Activated CD4-positive, alpha-beta memory T cell treated with anti-CD3 and anti-CD28 coated beads, Interleukin-2, amount 10 ng/mL, durations not matched to agents 7 days and 5 days (primary cell): ENCODE results near the gene RHBG. TPM values are rescaled to one million over a fixed set of nuclear protein-coding genes. Genes with fewer than 3 reads are reported as not detected.
"Not testable (repeated sequence)": the region's sequence is repeated elsewhere in the genome, so short reads cannot be mapped to it uniquely, and the experiment has no call there.

ENCODE experiments used
- CTCF ChIA-PET: fragments of 350-600 bp; sonication (Branson Sonifier 250); formaldehyde crosslinking; loops from one replicate; lab custom pipeline; 2021; ENCODE audit warnings: antibody characterized with exemption, inconsistent platforms; lab: Charles Lee
- POLR2A ChIA-PET: fragments of 350-600 bp; sonication (Branson Sonifier 250); formaldehyde crosslinking; loops from one replicate; lab custom pipeline; 2021; ENCODE audit warnings: antibody characterized with exemption; lab: Charles Lee
- DNase-seq: peaks from one replicate; pipeline ENCODE4 v3.0.0-alpha.2; 2020
- H3K27ac Mint-ChIP-seq: one replicate; pipeline ENCODE4 v1.8.0; 2021; ENCODE audit warnings: mild to moderate bottlenecking, mixed read lengths
- H3K27me3 Mint-ChIP-seq: one replicate; pipeline ENCODE4 v1.8.0; 2021; ENCODE audit warnings: mixed read lengths
- H3K36me3 Mint-ChIP-seq: one replicate; pipeline ENCODE4 v1.8.0; 2021; ENCODE audit warnings: low read depth, mixed read lengths
- H3K4me1 Mint-ChIP-seq: one replicate; pipeline ENCODE4 v1.8.0; 2021; ENCODE audit warnings: mixed read lengths
- H3K4me3 Mint-ChIP-seq: one replicate; pipeline ENCODE4 v1.8.0; 2021; ENCODE audit warnings: mild to moderate bottlenecking, mixed read lengths
- H3K9me3 Mint-ChIP-seq: one replicate; pipeline ENCODE4 v1.8.0; 2021; ENCODE audit warnings: mixed read lengths
- total RNA-seq, 2 experiments: library from RNA; stranded (reverse); gene quantifications; one replicate each; pipeline ENCODE4 v1.2.3, GENCODE V29; 2021

RHBG gene
- total RNA-seq, 2 experiments from 2014 or later, result not detected

DNA sequence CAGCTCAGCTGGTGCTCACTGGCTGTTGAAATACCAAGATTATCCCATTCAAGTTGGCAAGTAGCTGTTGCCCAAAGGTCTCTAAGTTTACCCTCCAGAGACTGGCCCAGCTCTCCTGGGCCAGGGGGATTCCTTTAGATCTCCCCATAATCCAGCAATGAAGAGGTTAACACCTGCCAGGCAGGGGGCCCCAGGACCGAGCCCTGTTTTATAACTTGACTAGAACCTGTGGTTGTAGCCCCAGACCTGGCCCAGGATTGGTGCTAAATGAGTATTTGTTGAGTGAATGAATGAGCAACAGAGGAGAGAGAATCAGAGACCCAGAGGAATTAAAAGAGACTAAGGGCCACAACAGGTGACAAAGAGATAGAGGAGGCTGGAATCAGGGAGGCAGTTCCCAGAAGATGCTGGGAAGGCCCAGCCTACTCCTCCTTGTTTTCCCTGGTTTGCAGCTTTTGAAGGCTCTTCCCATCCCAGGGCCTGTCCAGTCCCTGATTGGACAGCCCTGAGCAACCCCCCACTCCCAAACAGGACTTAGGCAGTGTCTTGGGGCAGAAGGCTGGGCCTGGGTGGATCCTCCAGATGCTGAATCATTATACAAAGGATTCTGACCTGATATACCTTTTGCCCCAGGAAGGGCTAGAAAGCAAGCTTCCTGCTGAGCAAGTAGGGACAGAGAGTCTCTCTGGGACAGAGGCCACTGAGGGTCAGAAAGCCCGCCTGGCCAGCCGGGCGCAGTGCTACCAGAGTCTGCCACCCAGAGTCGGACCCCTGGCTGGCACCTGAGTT, 2.4 kb upstream of the RHBG start:
- Mint-ChIP-seq H3K4me3 (no peak overlapping the region), H3K36me3 (no peaks in the 10 kb centered on the region), H3K9me3 (no peaks in the 10 kb centered on the region), H3K4me1 (peaks cover 4% of the 10 kb centered on the region), H3K27me3 (peaks cover 40% of the 10 kb centered on the region), H3K27ac (no peak overlapping the region)
- CTCF ChIA-PET, result no interaction called here
- DNase-seq, result no peak
- POLR2A ChIA-PET, result no interaction called here

- no peak for DNase-seq
- ChIA-PET POLR2A (no interaction called here), CTCF (no interaction called here)
- H3K27me3 Mint-ChIP-seq, result peaks cover 49% of the 10 kb centered on the region
- H3K36me3 Mint-ChIP-seq, result no peaks in the 10 kb centered on the region
- H3K4me1 Mint-ChIP-seq, result peaks cover 4% of the 10 kb centered on the region
- no peaks in the 10 kb centered on the region for H3K9me3 Mint-ChIP-seq
- H3K27ac Mint-ChIP-seq, result no peak overlapping the region
- H3K4me3 Mint-ChIP-seq, result no peak overlapping the region
These were observed 1.4 kb upstream of the RHBG start for GRCh38 chr1:156367383-156368156.

- H3K27me3 Mint-ChIP-seq, result peaks cover 55% of the 10 kb centered on the region
- DNase-seq, result no peak
- peaks cover 4% of the 10 kb centered on the region for H3K4me1 Mint-ChIP-seq
- H3K36me3 Mint-ChIP-seq, result no peaks in the 10 kb centered on the region
- CTCF ChIA-PET, result no interaction called here
- no peak overlapping the region for H3K4me3 Mint-ChIP-seq
- H3K27ac Mint-ChIP-seq, result no peak overlapping the region
- H3K9me3 Mint-ChIP-seq, result no peaks in the 10 kb centered on the region
- POLR2A ChIA-PET, result no interaction called here
These were observed 803 bp upstream of the RHBG start for GRCh38 chr1:156368157-156368658.

- peaks cover 53% of the 10 kb centered on the region for H3K27me3 Mint-ChIP-seq
- POLR2A ChIA-PET, result not testable (repeated sequence)
These were observed 775 bp downstream of the RHBG start for GRCh38 chr1:156369685-156370286.

GRCh38 chr1:156371553-156372264, 2.7 kb downstream of the RHBG start:
- peaks cover 4% of the 10 kb centered on the region for H3K4me1 Mint-ChIP-seq
- no peaks in the 10 kb centered on the region for H3K36me3 Mint-ChIP-seq
- ChIA-PET POLR2A (no interaction called here), CTCF (interaction anchor here (0.6 to 9.3 kb wide), 4 partner anchors 14 to 147 kb away, joined by 4 to 58 read pairs (median 6); no protein-coding TSS in a partner anchor)
- H3K9me3 Mint-ChIP-seq, result no peaks in the 10 kb centered on the region
- no peak overlapping the region for H3K27ac Mint-ChIP-seq
- DNase-seq, result no peak
- H3K4me3 Mint-ChIP-seq, result no peak overlapping the region
- peaks cover 44% of the 10 kb centered on the region for H3K27me3 Mint-ChIP-seq

More at GRCh38 chr1:156369685-156370286, 775 bp downstream of the RHBG start:
- not testable (repeated sequence) for H3K36me3 Mint-ChIP-seq, H3K4me3 Mint-ChIP-seq, H3K9me3 Mint-ChIP-seq, H3K27ac Mint-ChIP-seq, DNase-seq, H3K4me1 Mint-ChIP-seq
- CTCF ChIA-PET, result interaction anchor here (2.5 to 9.3 kb wide), 2 partner anchors 16 to 76 kb away, joined by 6 to 58 read pairs; no protein-coding TSS in a partner anchor

DNA sequence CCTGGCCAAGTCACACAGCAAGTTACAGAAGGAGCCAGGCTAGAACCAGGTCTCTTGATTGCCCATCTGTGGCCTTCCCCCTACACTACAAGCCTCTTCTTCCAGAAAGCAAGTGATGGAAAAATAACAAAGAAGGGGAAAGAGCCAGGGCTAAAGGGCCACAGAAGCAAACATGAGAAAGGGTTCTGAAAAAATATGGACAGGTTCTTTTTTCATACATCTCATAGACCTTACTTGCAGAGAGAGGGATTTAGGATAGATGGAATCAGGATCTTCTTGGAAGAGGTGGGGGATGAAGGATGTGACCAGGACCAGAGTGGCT, 3.2 kb downstream of the RHBG start:
- POLR2A ChIA-PET, result no interaction called here
- no peak for DNase-seq
- peaks cover 45% of the 10 kb centered on the region for H3K27me3 Mint-ChIP-seq
- H3K27ac Mint-ChIP-seq, result no peak overlapping the region
- no peaks in the 10 kb centered on the region for H3K9me3 Mint-ChIP-seq
- CTCF ChIA-PET, result interaction anchor here (1.0 to 9.3 kb wide), 3 partner anchors 14 to 74 kb away, joined by 4 to 58 read pairs (median 6); no protein-coding TSS in a partner anchor
- no peaks in the 10 kb centered on the region for H3K36me3 Mint-ChIP-seq
- H3K4me1 Mint-ChIP-seq, result peaks cover 4% of the 10 kb centered on the region
- no peak overlapping the region for H3K4me3 Mint-ChIP-seq

GRCh38 chr1:156372876-156373275, 3.9 kb downstream of the RHBG start:
- no peak overlapping the region for H3K4me3 Mint-ChIP-seq
- peaks cover 4% of the 10 kb centered on the region for H3K4me1 Mint-ChIP-seq
- peaks cover 42% of the 10 kb centered on the region for H3K27me3 Mint-ChIP-seq
- POLR2A ChIA-PET, result no interaction called here
- no peaks in the 10 kb centered on the region for H3K9me3 Mint-ChIP-seq
- H3K27ac Mint-ChIP-seq, result no peak overlapping the region
- DNase-seq, result no peak
- CTCF ChIA-PET, result interaction anchor here (1.0 to 9.3 kb wide), 3 partner anchors 13 to 73 kb away, joined by 4 to 58 read pairs (median 5); no protein-coding TSS in a partner anchor
- no peaks in the 10 kb centered on the region for H3K36me3 Mint-ChIP-seq

DNA sequence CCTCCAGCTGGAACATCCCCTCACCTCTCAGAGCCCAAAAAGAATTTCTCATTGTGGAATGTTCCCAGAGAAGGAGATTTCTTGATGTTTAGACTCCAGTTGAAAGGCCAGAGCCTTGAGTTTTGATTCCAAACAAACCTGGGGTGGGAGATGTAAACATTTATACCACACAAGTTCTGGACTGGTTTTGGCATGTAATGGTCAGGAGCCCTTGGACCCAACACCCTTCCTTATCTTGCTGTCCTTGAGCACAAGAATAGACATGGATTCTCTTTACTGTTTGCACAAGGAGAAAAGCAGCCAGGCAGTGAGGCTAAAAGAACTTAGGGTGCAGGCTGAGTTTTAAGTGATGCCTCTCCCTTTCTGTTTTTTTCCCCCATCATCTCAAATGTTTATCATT, 4.5 kb downstream of the RHBG start:
- H3K36me3 Mint-ChIP-seq, result no peaks in the 10 kb centered on the region
- ChIA-PET POLR2A (no interaction called here), CTCF (interaction anchor here (1.6 to 9.3 kb wide), 2 partner anchors 12 to 72 kb away, joined by 5 to 58 read pairs; no protein-coding TSS in a partner anchor)
- H3K4me3 Mint-ChIP-seq, result no peak overlapping the region
- H3K27ac Mint-ChIP-seq, result no peak overlapping the region
- H3K9me3 Mint-ChIP-seq, result no peaks in the 10 kb centered on the region
- H3K27me3 Mint-ChIP-seq, result peaks cover 37% of the 10 kb centered on the region
- H3K4me1 Mint-ChIP-seq, result peaks cover 4% of the 10 kb centered on the region
- no peak for DNase-seq

- H3K9me3 Mint-ChIP-seq, result no peaks in the 10 kb centered on the region
- no peaks in the 10 kb centered on the region for H3K36me3 Mint-ChIP-seq
- no peak for DNase-seq
- no peak overlapping the region for H3K27ac Mint-ChIP-seq
- no peaks in the 10 kb centered on the region for H3K4me1 Mint-ChIP-seq
- peaks cover 25% of the 10 kb centered on the region for H3K27me3 Mint-ChIP-seq
- ChIA-PET CTCF (interaction anchor here (1.4 to 9.3 kb wide), 2 partner anchors 10 to 69 kb away, joined by 4 to 58 read pairs; no protein-coding TSS in a partner anchor), POLR2A (no interaction called here)
- no peak overlapping the region for H3K4me3 Mint-ChIP-seq
These were observed 7.1 kb downstream of the RHBG start for GRCh38 chr1:156376146-156376545.

DNA sequence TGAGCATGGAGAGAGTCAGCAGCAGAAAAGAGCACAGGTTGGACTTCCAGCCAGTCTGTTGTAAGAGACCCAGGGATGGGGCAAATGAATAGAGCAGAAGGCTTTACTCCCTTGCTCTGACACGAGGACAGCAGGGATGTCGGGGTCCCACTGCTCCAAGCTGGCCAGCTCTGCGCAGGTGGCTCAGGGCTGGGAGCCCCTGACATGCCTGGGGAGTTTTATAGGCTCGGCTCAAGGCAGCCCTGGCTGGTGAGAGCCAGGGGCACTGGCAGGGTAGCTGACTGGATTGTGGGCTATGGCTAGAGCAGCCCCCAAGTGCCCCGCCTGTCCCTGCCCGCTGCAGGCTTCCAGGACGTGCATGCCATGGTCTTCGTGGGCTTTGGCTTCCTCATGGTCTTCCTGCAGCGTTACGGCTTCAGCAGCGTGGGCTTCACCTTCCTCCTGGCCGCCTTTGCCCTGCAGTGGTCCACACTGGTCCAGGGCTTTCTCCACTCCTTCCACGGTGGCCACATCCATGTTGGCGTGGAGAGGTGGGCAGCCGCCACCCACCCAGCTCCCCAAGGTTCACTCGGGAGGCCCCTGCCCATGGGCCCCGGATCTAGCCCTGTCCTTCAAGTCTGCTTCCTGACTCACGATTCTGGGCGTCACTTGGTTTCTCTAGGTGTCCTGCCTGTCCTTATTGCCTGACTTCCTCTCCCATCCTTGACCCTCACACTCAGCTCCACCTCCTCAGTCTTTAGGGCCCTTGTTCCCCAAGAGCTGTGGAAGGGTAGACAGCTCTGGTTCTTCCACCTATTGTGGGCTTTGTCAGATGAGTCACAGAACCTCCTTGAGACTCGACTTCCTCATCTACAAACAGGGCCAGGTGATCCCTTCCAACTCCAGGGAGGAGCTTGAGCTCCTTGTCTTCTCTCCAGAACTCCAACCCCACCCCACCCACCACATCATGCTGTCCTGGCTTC, 8.2 kb downstream of the RHBG start:
- H3K4me3 Mint-ChIP-seq, result no peak overlapping the region
- H3K27ac Mint-ChIP-seq, result no peak overlapping the region
- peaks cover 21% of the 10 kb centered on the region for H3K27me3 Mint-ChIP-seq
- H3K36me3 Mint-ChIP-seq, result no peaks in the 10 kb centered on the region
- DNase-seq, result no peak
- POLR2A ChIA-PET, result no interaction called here
- CTCF ChIA-PET, result interaction anchor here (9.3 kb wide), 1 partner anchor 9 kb away, joined by 58 read pairs; no protein-coding TSS in a partner anchor
- no peaks in the 10 kb centered on the region for H3K4me1 Mint-ChIP-seq
- H3K9me3 Mint-ChIP-seq, result no peaks in the 10 kb centered on the region

DNA sequence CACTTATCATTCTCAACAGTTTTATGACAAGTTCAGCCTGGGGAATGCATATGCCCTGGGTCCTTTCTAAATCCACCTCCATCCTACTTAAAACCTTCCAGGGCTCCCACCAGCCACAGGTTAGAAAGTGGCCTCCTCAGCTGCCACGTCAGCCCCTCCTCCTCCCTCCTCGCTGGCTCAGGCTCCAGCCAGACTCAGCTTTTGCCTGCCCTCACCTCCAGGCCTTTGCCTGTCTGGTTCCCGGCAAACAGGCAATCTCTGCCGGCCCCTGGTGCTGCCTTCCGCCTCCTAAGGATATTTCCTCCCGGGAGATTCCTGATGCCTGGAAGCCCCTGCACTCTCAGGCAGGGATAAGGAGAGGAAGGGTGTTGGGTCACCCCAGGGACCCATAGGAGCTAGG, 9.5 kb downstream of the RHBG start:
- no peaks in the 10 kb centered on the region for H3K4me1 Mint-ChIP-seq

More for the DNA sequence above, 9.5 kb downstream of the RHBG start:
- Mint-ChIP-seq H3K9me3 (no peaks in the 10 kb centered on the region), H3K4me3 (no peak overlapping the region), H3K27me3 (peaks cover 10% of the 10 kb centered on the region), H3K27ac (no peak overlapping the region), H3K36me3 (no peaks in the 10 kb centered on the region)
- no peak for DNase-seq
- POLR2A ChIA-PET, result no interaction called here
- CTCF ChIA-PET, result no interaction called here
